Stimulated activated CD8-positive, alpha-beta memory T cell treated with anti-CD3 and anti-CD28 coated beads, Interleukin-12 subunit alpha, Interleukin-12 subunit beta, amount 100 ng/mL, for 24 hours (primary cell): ENCODE results near the gene RBM47.
"Not testable (repeated sequence)": the region's sequence is repeated elsewhere in the genome, so short reads cannot be mapped to it uniquely, and the experiment has no call there.

Experiments used
- DNase-seq: peaks from one replicate; pipeline ENCODE4 v3.0.0-alpha.2; 2020; ENCODE audit errors: extremely low read depth

Gene RBM47

DNA sequence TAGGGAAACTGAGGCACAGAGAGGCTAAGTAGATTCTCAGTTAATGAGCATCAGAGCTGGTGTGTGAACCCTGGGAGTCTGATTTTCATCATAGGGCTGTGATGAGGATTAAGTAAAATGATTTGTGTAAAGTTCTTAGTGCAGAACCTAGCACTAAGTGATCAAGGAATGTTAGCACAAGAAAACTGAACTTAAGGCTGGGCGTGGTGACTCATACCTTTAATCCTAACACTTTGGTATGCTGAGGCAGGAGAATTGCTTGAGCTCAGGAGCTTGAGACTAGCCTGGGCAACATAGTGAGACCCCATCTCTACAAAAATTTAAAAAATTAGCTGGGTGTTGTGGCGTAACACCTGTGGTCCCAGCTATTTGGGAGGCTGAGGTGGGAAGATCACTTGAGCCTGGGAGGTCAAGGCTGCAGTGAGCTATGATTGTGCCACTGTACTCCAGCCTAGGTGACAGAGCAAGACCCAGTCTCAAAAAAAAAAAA, 183.4 kb downstream of the RBM47 start:
- not testable (repeated sequence) for DNase-seq

DNA sequence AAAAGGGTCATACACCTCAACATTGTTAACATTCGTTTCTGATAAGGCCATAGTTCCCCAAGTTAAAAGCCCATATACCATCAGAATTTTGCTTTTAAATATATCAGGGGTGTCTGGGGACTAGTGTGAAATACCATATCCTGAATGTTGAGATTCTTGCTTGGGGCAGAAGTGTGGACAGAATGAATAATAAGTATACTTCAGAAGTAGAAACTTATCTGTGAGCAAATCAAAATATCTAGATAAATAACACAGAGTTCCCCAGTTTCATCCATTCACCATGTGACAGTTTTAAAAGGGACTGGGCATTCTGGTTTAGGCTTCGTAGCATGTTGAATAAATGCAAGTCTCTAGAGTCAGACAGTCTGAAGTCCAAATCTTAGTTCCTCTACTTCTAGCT, 184.0 kb downstream of the RBM47 start:
- DNase-seq: no peak

DNA sequence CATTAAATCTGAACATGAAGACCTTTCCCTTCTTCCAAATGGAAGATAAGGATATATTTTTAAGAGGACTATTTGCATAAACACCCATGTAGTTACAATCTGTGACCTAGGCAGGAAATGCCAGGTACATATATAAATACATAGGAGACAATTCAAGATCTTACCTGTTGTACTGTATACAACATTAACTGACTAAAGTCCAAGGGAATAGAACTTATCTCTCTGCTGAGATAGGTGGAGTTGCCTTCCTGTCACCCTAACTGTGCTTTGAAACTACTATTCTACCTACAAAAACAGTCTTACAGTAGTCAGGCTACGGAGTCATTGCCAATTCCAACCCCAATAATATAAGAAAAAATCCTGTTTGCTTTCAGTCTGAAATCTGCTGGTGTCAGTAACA, 188.2 kb downstream of the RBM47 start:
- DNase-seq: no peak

DNA sequence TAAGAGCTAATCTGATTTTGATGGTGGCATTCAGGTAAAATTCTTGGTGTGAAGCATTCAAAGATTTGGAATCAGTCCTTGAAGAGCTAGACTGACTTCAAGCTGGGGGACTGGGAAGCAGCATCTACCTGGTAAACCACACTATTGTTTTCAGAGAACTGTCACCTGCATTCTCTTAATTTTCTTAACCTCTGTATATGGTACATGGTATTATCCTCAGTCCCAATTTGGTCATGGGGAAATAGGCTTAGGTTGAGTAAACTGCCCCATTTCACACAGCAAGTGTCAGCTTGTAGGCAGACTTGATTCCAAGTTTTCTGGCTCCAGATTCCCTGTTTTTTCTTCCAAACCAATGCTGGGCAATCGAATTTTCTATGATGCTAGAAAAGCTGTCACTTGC, 190.1 kb downstream of the RBM47 start:
- DNase-seq: no peak

DNA sequence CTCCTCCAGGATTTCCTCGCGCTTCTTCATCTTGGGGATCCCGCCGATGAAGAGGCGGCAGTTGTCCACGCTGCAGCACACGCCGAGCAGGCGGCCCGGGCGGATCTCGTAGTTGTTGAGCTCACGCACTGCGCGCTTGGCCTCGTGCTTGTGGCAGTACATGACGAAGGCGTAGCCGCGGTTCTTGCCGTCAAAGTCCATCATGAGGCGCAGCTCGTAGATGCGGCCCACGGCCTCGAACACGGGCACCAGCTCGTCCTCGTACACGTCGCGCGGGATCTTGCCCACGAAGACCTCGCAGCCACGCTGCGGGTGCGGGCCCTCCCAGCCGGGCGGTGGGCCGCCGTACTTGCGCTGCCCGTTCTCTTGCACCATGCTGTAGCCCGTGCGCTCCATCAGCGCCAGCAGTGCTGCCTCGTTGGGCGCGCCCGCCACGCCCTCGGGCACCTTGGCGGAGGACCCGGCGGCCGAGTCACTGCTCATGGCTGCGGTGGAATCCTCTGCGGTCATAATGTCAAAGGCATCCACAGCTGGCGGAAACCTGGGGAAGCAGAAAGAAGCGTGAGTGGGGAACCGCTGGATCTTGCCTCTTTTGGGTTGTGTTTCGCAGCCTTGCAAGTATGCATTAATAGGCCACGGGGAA, 191.2 kb downstream of the RBM47 start:
- no peak for DNase-seq

DNA sequence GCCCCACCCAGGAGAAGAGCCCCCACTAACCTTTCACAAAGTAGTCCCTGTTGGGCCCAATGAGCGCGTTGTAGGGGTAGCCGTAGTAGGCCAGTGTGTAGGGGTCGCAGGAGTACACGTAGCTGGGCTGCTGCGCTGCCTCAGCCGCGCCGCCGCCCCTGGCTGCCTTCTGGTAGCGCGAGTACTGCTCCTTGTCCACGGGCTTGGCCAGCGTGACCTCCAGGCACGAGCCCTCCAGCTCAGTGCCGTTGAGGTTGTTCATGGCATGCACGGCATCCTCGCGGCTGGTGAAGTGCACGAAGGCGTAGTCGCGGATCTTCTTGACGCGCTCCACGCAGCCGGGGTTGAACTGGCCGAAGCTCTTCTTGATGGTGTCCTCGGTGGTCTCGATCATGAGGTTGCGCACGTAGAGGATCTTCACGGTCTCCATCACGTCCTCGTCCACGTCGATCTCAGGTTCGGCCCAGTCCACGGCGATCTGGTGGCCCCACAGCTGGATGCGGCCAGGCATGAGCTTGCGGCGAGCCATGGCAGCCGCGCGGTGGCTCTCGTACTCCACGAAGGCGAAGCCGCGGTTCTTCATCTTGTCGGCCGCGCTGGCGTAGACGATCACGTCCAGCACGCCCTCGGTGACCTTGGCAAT, 191.8 kb downstream of the RBM47 start:
- DNase-seq: no peak

DNA sequence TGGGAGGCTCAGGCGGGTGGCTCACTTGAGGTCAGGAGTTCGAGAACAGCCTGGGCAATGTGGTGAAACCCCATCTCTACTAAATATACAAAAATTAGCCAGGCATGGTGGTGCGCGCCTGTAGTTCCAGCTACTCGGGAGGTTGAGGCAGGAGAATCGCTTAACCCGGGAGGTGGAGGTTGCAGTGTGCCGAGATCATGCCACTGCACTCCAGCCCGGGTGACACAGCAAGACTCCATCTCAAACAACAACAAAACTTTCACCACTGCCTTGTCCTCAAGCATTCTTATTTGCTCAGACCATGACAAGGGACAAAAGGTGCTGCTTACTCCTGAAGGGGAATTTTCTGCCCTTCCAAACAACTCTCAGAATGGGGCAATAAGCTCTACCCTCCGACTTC, 194.4 kb downstream of the RBM47 start:
- DNase-seq: not testable (repeated sequence)

DNA sequence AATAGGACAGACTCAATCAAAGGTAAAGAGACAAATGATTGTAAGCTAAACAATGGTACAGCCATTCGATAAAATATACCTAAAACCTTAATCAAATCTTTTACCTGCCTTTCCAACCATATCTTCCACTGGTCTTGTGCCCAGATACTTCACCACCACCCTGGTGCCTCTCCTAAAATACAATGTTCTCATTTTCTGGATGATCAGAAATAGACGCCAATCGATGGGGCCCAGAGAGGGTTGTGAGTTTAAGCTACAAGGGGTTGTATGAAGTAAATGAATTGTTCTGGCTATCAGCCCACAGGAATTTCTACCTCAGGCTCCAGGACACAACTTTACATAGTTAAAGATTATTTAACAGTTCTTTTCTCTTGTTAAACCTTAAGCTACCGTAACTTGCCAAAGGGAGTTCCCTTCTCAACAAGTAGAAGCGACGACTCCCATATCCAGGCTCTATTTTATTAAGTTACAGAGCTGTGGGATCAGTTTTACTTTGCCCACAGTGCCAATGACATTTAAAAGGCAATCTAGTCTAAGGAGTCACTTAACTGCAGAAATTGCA, 195.5 kb downstream of the RBM47 start:
- no peak for DNase-seq

DNA sequence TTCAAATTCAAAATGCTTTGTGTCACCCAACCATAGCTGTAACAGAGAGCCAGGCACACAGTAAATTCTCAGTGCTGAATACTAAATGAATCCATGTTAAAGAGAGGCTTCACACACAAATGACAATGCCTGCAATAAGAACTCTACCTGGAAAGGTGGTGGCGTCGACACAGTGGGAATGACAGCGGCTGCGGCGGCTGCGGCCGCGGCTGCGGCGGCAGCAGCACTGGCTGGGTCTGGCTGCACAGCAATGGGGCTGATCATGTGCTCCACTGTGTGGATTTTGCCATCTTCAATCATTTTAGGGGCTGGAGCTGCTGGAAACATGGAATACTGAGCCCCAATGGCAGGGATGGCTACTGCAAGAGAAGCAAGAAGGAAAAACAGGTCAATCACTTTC, 197.2 kb downstream of the RBM47 start:
- no peak for DNase-seq

DNA sequence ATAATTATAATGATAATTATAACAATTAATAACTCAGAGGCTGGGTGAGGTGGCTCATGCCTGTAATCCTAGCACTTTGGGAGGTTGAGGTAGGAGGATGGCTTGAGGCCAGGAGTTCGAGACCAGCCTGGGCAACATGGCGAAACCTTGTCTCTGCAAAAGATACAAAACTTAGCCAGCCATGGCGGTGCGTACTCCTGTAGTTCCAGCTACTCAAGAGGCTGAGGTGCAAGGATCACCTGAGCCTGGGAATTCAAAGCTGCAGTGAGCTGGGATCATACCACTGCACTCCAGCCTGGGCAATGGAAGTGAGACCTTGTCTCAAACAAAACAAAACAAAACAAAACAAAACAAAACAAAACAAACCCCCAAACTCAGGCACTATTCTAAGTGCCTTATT, 201.8 kb downstream of the RBM47 start:
- not testable (repeated sequence) for DNase-seq

DNA sequence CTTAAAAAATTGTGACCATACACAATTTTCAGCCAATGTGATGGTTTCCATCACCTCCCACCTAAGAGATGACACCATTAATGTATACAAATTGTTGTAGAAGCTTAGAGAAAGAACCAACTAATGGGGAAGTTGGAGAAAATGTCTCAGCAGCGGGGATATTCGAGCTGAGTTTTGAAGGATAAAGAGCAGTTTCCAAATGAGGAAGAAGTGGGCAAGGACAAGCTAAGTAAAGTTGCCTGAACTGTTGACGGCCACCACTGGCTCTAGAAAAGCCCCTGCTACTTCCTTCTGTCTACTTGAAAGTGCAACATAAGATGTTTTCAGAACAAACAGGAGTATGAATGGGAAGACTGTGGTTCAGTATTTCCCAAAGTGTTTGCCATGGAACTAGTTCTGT, 202.5 kb downstream of the RBM47 start:
- no peak for DNase-seq

DNA sequence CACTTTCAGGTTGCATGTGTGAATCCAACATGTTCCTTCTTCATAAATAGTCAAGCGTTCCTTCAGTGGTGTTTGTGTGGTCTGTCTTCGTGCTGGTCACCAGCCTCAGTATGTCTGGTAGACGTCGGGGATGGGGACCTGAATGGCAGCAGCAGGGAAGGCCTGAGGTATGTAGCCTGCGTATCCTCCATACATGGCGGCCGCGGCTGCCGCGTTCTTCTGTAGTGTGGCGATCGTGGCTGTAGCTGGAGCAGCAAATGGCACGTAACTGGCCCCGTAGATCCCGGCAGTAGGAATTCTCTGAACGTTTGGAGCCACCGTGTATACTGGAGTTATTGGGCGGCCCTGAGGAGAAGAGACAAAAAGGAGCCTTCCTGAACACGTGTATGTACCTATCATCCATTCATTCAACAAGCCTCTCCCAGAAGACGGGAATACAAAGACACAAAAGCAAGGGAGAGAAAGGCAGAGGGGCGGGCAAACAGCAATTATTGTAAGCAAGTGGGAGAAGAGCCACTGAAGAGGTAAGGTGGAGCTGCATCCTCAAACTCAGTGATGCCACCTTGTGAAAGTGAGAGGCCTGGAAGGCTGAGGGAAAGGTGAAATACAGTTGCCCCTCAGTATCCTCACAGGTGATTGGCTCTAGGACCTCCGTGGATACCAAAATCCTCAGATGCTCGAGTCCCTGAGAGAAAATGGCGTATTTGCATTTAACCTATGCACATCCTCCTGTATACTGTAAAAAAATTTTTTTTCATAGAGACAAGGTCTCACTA, 203.7 kb downstream of the RBM47 start:
- no peak for DNase-seq

DNA sequence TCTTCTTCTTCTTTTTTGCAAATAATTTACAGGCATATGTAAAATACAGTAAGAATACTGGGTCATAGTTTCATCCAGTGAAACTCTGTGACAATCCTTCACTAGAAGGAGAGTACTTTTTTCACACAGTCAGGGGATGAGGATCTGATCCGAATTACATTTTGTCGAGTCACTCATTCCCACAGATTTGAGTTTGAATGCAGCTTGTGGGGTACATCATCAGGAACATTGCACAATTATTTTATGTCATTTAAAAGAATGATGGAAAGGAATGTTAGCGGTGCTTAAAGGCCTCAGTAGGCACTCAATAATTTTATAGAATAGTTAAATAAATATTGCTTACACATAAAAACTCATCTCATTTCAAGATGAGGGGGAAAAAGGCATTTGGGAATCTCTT, 205.9 kb downstream of the RBM47 start:
- DNase-seq: no peak

DNA sequence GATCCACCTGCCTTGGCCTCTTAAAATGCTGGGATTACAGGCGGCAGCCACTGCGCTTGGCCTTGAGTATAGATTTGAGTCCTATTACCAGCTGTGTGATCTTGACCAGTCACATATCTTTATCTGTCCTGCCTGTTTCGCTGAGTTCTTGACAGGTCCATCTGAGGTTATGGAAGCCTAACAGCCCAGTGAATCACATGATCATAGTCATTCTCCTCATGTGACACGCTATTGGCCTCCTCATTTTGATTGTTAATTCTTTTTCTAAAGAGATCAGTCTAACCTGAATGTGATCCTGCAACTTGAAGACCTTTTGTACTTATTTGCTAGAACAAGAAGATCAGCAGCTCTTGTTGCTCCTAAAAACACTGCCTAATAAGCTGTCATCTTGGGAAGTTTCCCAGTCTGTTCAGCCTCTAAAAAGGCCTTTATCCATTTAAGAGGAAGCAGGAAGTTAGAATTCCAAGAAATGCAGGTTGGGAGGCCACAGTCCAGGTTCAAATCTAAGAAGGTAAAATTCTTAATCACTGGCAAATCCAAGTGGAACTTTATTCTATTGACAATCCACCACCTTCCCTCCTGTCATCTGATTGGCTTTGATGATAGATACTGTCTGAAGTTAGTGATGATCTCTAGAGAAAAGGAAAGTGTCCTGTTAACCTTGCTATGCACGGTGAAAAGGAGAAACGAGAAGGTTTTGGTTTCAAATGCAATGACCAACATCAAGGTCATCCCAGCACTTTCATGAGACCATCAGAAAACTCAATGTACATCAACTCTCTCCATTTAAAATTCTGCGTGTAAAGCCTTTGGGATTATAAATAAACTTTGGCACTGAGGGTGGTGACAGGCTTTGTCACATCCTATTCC, 207.6 kb downstream of the RBM47 start:
- DNase-seq: no peak

DNA sequence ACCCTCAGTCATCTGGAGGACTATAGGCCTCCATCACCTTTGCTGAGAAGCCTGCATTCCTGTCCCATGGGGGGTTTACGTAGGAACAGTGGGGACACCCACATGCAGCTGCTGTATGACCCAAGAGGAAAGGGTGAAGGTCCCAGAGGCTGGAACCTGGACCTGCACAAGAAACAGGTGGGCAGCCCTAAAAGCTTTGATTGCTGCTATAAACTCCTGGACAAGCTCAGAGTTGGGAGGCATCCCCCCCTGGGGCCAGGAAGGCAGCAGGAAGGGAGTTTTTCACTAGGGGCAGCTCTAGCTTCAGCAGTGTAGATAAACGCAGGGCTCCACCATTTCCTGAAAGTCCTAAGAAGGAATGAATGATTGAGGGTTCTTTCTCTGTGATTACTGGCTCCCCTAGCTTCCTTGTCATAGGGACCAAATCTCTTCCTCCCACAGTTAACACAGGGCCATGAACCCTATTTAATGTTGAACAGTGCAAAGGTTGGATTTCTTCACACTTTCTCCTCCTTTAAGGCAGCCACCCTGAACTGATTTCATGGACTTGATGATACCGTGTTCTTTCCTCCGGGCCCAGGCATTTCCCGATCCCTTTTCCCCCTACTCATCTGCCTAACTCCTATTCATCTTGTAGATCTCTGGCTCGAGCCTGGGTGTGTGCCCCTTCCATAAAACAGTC, 210.3 kb downstream of the RBM47 start:
- no peak for DNase-seq

DNA sequence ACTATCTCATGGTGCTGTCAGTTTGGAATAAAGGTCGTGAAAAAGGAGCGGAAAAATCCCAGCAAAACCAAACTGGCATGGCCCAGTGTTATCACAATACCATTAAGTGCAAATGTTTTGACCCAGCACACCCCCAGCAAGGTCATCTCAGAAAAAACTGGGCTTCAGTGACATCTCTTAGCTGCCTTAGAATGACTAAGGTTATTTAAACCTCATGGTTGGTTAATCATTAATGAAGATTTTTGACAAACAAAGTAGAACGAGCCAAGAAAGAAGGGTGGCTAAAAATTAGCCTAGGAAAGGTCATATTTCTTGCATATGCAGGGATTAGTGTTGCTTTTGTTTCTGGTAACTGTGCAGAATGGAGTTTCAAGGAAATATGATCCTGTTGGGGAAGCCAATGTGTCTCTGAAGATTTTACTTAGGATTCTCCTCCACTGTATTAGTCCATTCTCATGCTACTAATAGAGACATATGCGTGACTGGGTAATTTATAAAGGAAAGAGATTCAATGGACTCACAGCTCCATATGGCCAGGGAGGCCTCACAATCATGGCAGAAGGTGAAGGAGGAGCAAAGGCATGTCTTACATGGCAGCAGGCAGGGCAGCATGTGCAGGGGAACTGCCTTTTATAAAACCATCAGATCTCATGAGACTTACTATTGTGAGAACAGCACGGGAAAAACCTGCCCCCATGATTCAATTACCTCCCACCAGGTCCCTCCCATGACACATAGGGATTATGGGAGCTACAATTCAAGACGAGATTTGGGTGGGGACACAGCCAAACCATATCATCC, 211.0 kb downstream of the RBM47 start:
- no peak for DNase-seq

DNA sequence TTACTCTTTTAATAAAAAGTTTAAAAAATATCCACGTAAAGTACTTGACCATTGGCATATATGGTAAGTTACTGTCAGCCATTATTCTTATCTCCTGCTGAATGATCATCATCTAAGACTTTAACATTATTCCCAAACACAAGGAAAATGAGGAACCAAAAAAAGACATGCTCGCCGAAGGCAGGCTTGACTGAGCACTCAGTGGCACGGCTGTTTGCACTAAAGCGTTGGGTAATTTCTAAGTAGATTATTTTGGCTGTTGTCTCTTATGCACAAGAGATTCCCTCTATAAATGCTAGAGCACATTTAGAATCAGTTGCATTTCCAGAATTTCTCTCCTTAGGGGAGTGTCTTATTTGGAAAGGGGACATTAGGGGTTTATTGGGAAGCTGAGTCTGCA, 211.7 kb downstream of the RBM47 start:
- no peak for DNase-seq

DNA sequence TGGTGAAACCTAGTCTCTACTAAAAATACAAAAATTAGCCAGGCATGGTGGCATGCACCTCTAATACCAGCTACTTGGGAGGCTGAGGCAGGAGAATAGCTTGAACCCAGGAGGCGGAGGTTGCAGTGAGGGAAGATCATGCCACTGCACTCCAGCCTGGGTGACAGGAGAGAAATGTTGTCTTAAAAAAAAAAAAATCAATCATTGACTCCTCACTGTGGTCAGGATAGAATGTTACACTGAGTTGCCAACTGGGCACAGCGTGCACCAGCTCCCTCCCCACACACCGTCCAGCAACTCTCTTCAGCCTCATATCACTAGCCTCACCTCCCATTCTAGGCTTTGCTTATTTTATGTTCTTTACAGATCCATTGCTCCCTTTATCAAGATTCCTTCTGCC, 215.0 kb downstream of the RBM47 start:
- DNase-seq: no peak

DNA sequence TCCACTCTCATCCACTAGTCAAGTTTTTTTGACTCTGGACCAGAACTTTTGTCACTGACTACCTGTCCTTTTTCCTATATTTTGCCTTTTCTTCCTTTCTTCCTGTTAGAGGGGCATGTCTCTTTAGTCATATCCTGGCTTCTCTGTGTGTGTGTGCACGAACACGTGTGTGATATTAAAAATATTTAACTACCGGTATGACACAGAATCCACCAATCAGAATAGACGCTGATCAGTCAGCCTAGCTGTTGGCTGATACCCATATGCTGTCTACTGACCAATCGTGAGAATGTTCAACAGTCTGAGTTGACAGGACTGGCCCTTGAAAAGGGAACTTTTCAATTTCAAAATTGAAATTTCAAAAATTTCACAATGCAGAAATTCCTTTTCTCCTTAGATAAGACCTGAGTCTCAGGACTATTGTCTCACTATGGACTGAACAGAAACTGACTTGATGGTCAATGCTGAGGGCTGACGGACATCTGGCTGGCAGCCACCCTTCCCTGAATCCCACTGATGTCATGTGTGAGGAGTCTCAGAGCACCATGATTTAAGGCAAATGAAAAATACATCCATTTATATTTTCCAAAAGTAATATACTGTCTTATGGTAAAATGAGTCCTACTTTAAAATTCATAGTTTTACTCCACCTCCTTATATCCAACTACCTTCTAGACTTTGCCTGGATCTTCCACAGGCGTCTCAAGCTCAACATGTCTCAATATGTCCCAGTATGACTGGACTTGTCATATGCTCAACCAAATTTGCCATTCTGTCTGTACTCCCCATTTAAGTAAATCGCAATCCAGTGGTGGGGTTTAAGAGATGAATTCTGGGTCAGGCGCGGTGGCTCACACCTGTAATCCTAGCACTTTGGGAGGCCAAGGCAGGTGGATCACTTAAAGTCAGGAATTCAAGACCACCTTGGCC, 216.5 kb downstream of the RBM47 start:
- no peak for DNase-seq
